HG03064 (cell line): ENCODE measurements around the gene CNGA4.
"Not testable (repeated sequence)": the region's sequence is repeated elsewhere in the genome, so short reads cannot be mapped to it uniquely, and the experiment has no call there.

Source experiments
- ATAC-seq: cut with Tn5 transposase; IDR thresholded peaks from one replicate; pipeline ENCODE4 v1.9.1; 2021; ENCODE audit warnings: low read depth; ENCODE audit not compliant: unreplicated experiment

The CNGA4 gene

GRCh38 chr11:6258571-6259081, 19.7 kb downstream of the CNGA4 start:
- ATAC-seq: no peak

- ATAC-seq: no peak
These were observed 21.4 kb downstream of the CNGA4 start for GRCh38 chr11:6260207-6260726.

DNA sequence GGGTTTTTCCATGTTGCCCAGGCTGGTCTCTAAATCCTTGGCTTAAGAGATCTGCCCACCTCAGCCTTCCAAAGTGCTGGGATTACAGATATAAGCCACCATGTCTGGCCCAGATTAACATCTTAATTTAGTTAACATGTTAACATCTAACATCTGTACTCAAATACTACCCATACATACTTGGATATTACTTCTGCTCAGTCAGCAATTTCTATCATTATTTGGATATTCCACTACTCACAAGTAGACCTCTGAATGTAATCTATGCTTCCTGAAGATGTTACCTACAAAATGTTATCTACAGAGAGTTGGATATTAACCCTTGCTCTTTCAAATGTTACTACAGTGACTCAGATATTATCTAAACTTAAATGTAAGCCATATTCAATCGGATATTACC, 24.8 kb downstream of the CNGA4 start:
- ATAC-seq: no peak

DNA sequence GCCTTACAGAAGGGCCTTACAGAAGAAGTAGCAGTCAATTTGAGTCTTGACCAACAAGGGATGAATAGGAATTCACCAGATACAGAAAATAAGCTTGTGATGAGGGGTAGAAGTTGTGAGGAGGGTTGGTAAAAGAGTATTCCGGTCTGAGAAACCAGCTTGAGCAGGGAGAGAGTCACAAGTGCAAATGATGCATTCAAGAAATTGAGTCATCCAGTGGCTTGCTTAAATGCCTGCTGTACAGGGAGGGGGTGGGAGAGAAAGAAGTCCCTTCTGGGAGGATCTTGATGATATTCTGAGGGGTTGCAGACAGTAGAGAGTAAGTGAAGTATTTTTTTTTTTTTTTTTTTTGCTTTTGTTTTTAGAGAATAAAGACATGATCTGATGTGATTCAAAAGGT, 29.9 kb downstream of the CNGA4 start:
- no peak for ATAC-seq

DNA sequence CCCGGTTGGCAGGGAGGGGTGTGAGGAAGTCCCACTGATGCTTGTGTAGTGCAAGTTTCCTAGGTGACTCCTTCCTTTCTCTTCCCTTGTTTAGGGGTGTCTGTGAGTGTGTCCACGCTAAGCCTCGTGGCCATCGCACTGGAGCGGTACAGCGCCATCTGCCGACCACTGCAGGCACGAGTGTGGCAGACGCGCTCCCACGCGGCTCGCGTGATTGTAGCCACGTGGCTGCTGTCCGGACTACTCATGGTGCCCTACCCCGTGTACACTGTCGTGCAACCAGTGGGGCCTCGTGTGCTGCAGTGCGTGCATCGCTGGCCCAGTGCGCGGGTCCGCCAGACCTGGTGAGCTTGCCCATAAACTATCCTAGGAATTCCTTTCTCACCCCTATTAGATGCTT, 31.1 kb downstream of the CNGA4 start:
- ATAC-seq: no peak

GRCh38 chr11:6270584-6271246, 31.8 kb downstream of the CNGA4 start:
- ATAC-seq: no peak

GRCh38 chr11:6271598-6271997, 32.7 kb downstream of the CNGA4 start:
- ATAC-seq: no peak

- ATAC-seq: no peak
These were observed 34.3 kb downstream of the CNGA4 start for GRCh38 chr11:6273188-6273587.

- ATAC-seq: not testable (repeated sequence)
These were observed 41.9 kb downstream of the CNGA4 start for GRCh38 chr11:6280809-6281208.

GRCh38 chr11:6283453-6284023, 44.6 kb downstream of the CNGA4 start:
- no peak for ATAC-seq

GRCh38 chr11:6284250-6284649, 45.4 kb downstream of the CNGA4 start:
- ATAC-seq: no peak

GRCh38 chr11:6285019-6285418, 46.1 kb downstream of the CNGA4 start:
- ATAC-seq: no peak
